Lower lobe of right lung (tissue), 2 donors: ENCODE measurements around the gene ENTPD8. TPM values are rescaled to one million over a fixed set of nuclear protein-coding genes. Genes with fewer than 3 reads are reported as not detected.

Experiments
- ATAC-seq, 2 donors: fragments of 200-7000 bp; cut with Tn5 transposase; one replicate each; pipeline ENCODE4 v1.9.1; 2020 to 2022; ENCODE audit warnings: mild to moderate bottlenecking in 2 of 2, moderate library complexity in 2 of 2
- DNase-seq: peaks from one replicate; pipeline ENCODE4 v3.0.0-alpha.2; 2020
- H3K27ac ChIP-seq: fragments of 200-600 bp; one replicate; pipeline ENCODE4 v1.8.0; 2022
- H3K27me3 ChIP-seq: fragments of 200-600 bp; one replicate; pipeline ENCODE4 v1.8.0; 2022; ENCODE audit warnings: low read depth
- H3K36me3 ChIP-seq: fragments of 200-600 bp; one replicate; pipeline ENCODE4 v1.8.0; 2022; ENCODE audit warnings: mild to moderate bottlenecking
- H3K4me1 ChIP-seq: fragments of 200-600 bp; one replicate; pipeline ENCODE4 v1.8.0; 2022
- H3K4me3 ChIP-seq: fragments of 200-600 bp; one replicate; pipeline ENCODE4 v1.8.0; 2022; ENCODE audit warnings: mild to moderate bottlenecking
- H3K9me3 ChIP-seq: fragments of 200-600 bp; one replicate; pipeline ENCODE4 v1.8.0; 2022
- CTCF ChIP-seq: fragments of 200-600 bp; IDR thresholded peaks from one replicate; pipeline ENCODE4 v1.8.0; 2022; ENCODE audit warnings: antibody characterized with exemption, mild to moderate bottlenecking
- intact Hi-C: fragments of 100-400 bp; cut with DNase I; formaldehyde crosslinking; loops from one replicate; pipeline ENCODE4 v1.11.0; 2022
- microRNA-seq: library from miRNA; unstranded; fragments of <30 nt; microRNA quantifications from one replicate; pipeline ENCODE4 v1.2.0, GENCODE V29; 2020; ENCODE audit warnings: borderline number of aligned reads
- total RNA-seq: library from RNA; stranded (reverse); fragmentation: NEBNext Ultra II Directional; extraction: Animal tissue kit (Norgen Biotek cat#: 25700); gene quantifications from one replicate; pipeline ENCODE4 v1.2.1, GENCODE V29; 2021
- donor health status: DM: no; HTN: yes; CAD: no; lungs with severe emphysema.

Gene ENTPD8
- total RNA-seq, 1 donor from 2014 or later = 0.15 TPM

GRCh38 chr9:137385061-137385655 is 56.0 kb downstream of the ENTPD8 start:
- no peaks in the 10 kb centered on the region for H3K27me3 ChIP-seq
- H3K9me3 ChIP-seq = no peaks in the 10 kb centered on the region
- H3K27ac ChIP-seq = no peak overlapping the region
- H3K4me1 ChIP-seq = peaks cover 23% of the 10 kb centered on the region
- no peaks in the 10 kb centered on the region for H3K36me3 ChIP-seq
- no peak for DNase-seq
- intact Hi-C loops = no loop called here
- no peak for ATAC-seq
- no peak for TF ChIP-seq CTCF
- no peak overlapping the region for H3K4me3 ChIP-seq

Small RNAs within 50 kb of the gene (microRNA-seq; reads per million reads assigned to microRNA genes)
- not detected for gene MIR7114

Other genes starting within 250 kb of the ENTPD8 start
- gene TPRN, start 240.6 kb downstream of the ENTPD8 start, total RNA-seq = 17.8 TPM
- 26.6 TPM for gene TMEM203, start 235.7 kb downstream of the ENTPD8 start, total RNA-seq
- gene NDOR1, start 235.7 kb downstream of the ENTPD8 start, total RNA-seq = 15.6 TPM
- gene RNF208, start 219.1 kb downstream of the ENTPD8 start, total RNA-seq = 5.8 TPM
- gene CYSRT1, start 216.2 kb downstream of the ENTPD8 start, total RNA-seq = 0.59 TPM
- 0.21 TPM for gene RNF224, start 213.9 kb downstream of the ENTPD8 start, total RNA-seq
- gene SLC34A3, start 210.5 kb downstream of the ENTPD8 start, total RNA-seq = not detected
- gene TUBB4B, start 200.1 kb downstream of the ENTPD8 start, total RNA-seq = 208 TPM
- 0.38 TPM for gene STPG3, start 190.1 kb downstream of the ENTPD8 start, total RNA-seq
- 44.7 TPM for gene NELFB, start 186.0 kb downstream of the ENTPD8 start, total RNA-seq
- gene TOR4A, start 163.6 kb downstream of the ENTPD8 start, total RNA-seq = 27.2 TPM
- 6.5 TPM for gene NRARP, start 139.1 kb downstream of the ENTPD8 start, total RNA-seq
- 25.2 TPM for gene EXD3, start 18.2 kb downstream of the ENTPD8 start, total RNA-seq
- 6.9 TPM for gene NOXA1, start 18.0 kb downstream of the ENTPD8 start, total RNA-seq
- 20.7 TPM for gene NSMF, start 18.0 kb upstream of the ENTPD8 start, total RNA-seq
- gene PNPLA7, start 109.0 kb upstream of the ENTPD8 start, total RNA-seq = 12.2 TPM
- 44.6 TPM for gene MRPL41, start 110.5 kb upstream of the ENTPD8 start, total RNA-seq
- 28.4 TPM for gene DPH7, start 137.6 kb upstream of the ENTPD8 start, total RNA-seq
- gene ZMYND19, start 149.2 kb upstream of the ENTPD8 start, total RNA-seq = 15.2 TPM
- gene ARRDC1, start 164.3 kb upstream of the ENTPD8 start, total RNA-seq = 71.0 TPM
- 73.5 TPM for gene EHMT1, start 177.6 kb upstream of the ENTPD8 start, total RNA-seq